Cardiac septum (tissue), 1 donor: ENCODE results near the gene CD28. TPM values are rescaled to one million over a fixed set of nuclear protein-coding genes. Genes with fewer than 3 reads are reported as not detected.
"Not testable (repeated sequence)": the region's sequence is repeated elsewhere in the genome, so short reads cannot be mapped to it uniquely, and the experiment has no call there.

Experiments used
- DNase-seq: peaks from one replicate; pipeline ENCODE4 v3.0.0-alpha.2; 2020; ENCODE audit warnings: low spot score
- intact Hi-C: fragments of 100-400 bp; cut with DNase I; formaldehyde crosslinking; loops from one replicate; pipeline ENCODE4 v1.14.0; 2022
- total RNA-seq: library from RNA; stranded (reverse); fragmentation: NEBNext Ultra II Directional; extraction: Animal tissue kit (Norgen Biotek cat#: 25700); gene quantifications from one replicate; pipeline ENCODE4 v1.2.1, GENCODE V29; 2021
- donor health status: DM: no; HTN: no; CAD: no.

The CD28 gene
- total RNA-seq, 1 donor from 2014 or later: 1.3 TPM

GRCh38 chr2:203772456-203773165 lies 66.2 kb downstream of the CD28 start:
- no peak for DNase-seq

DNA sequence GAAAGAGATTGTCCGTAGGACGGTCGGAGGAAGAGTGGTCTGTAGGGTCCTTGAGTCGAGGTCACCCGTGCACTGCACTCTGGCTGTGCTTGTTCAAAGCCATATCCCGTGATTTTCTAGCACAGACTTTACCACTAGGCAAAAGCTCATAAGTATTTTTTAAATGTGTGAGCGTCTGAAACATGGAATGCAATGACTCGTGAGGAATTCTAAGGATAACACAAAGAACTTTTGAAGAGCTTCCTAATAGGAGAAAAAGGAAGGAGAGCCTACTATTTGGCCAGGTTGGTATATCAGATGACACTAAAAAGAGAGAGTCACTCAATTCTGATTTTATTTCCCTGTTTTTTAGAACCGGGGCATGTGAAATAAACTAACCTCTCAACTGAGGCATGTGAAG lies 68.3 kb downstream of the CD28 start:
- no peak for DNase-seq
- intact Hi-C loops: no loop called here

More at GRCh38 chr2:203772456-203773165, 66.2 kb downstream of the CD28 start:
- intact Hi-C loops: no loop called here

DNA sequence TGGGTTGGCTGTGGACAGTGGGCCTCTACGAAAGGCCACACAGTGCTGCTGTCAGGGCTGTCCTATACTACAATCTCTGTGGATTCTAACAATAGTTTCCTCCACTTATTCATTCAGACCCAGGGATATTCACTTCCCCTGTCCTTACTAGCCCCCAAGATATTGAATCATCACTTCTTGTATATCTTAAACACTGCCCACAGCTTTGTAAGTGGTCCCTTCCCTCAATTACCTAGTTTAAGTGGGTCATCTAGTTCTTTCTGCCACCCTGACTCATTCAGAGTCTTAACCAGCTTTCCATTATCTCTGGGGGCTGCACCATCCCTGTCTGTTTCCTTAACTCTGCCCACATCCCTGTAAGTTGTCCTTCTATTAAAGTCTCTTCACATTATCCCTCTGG lies 69.2 kb downstream of the CD28 start:
- intact Hi-C loops: no loop called here
- DNase-seq: no peak

GRCh38 chr2:203777030-203777429 lies 70.6 kb downstream of the CD28 start:
- intact Hi-C loops: no loop called here
- DNase-seq: no peak

DNA sequence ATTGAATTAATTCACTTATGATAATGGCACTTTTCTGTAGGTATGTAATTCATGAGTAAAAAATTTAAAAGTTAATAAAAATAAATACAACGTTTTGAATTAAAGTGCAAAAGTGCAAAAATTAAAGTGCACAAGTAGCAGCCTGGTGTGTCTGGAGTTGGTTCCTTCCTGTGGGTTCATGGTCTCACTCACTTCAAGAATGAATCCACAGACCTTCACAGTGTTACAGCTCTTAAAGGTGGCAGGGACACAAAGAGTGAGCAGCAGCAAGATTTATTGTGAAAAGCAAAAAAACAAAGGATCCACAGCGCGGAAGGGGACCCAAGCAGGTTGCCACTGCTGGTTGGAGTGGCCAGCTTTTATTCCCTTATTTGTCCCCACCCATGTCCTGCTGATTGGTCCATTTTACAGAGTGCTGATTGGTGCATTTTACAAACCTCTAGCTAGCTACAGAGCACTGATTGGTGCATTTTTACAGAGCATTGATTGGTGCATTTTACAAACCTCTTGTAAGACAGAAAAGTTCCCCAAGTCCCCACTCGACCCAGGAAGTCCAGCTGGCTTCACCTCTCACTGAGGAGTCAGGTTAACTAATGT lies 73.1 kb downstream of the CD28 start:
- intact Hi-C loops: loop anchor here (10.0 kb wide), 2 partner anchors 95 to 245 kb away; partner anchors contain the start of gene RAPH1
- DNase-seq: not testable (repeated sequence)

DNA sequence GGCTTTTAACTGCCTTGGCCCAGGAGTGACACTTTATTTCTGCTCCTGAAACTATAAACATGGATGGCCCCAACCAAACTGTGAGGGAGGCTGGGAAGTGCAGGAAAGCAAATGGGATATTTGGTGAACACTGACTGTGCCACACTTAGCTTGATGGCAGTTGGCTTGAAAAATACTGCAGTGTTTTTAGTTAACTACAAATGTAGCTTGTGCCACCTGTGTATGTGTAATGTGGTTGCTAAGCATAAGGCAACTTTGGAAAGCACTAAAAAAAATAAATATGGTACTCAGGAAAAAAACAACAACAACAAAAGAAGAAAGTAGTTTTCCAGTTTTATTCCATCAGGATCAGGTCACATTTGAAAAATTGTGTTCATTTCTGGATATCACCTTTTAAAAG lies 73.8 kb downstream of the CD28 start:
- intact Hi-C loops: loop anchor here (10.0 kb wide), 2 partner anchors 95 to 245 kb away; partner anchors contain the start of gene RAPH1
- no peak for DNase-seq

- intact Hi-C loops: loop anchor here (10.0 kb wide), 2 partner anchors 96 to 246 kb away; partner anchors contain the start of gene RAPH1
- DNase-seq: no peak
Observed at GRCh38 chr2:203781151-203781550, 74.7 kb downstream of the CD28 start.

- intact Hi-C loops: loop anchor here (10.0 kb wide), 2 partner anchors 98 to 248 kb away; partner anchors contain the start of gene RAPH1
- DNase-seq: no peak
Observed at GRCh38 chr2:203782262-203782976, 76.0 kb downstream of the CD28 start.

DNA sequence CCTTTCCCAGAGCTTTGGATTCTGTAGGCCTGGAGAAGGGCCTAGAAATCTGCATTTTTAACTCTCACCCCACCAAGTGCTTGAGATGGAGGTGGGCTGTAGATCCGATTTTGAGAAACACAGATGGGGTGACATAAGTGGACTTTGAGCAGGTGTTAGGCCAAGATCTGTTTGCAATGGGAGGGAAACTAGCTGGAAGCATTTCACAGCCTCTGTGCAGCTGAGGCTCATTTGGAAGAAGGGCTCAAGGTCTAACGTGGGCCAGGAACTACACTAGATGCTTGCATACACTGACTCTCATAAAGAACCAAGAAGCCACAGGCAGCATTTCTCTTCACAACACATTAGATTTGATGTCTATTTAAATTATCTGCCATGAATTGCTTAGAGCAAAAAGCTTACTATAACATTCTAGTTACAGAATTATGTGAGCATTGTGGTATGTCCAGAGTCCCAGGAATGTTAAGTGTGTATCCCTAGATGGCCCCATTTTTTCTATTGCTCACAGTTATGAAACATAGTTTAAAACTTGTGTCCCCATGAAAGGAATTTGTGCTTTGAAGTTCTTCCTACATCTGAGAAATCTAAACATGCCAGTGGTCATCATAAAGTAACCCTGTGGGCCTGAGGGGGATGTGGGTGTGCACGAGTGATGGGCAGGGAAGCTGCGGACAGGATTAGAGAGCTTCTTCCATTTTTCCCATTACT lies 77.2 kb downstream of the CD28 start:
- intact Hi-C loops: loop anchor here (10.0 kb wide), 2 partner anchors 99 to 249 kb away; partner anchors contain the start of gene RAPH1
- DNase-seq: no peak

DNA sequence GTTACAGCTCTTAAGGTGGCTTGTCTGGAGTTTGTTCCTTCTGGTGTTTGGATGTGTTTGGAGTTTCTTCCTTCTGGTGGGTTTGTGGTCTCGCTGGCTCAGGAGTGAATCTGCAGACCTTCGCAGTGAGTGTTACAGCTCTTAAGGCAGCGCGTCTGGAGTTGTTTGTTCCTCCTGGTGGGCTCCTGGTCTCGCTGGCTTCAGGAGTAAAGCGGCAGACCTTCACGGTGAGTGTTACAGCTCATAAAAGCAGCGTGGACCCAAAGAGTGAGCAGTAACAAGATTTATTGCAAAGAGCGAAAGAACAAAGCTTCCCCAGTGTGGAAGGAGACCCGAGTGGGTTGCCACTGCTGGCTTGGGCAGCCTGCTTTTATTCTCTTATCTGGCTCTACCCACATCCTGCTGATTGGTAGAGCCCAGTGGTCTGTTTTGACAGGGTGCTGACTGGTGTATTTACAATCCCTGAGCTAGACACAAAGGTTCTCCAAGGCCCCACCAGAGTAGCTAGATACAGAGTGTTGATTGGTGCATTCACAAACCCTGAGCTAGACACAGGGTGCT lies 78.4 kb downstream of the CD28 start:
- intact Hi-C loops: loop anchor here (10.0 kb wide), 2 partner anchors 100 to 250 kb away; partner anchors contain the start of gene RAPH1
- not testable (repeated sequence) for DNase-seq

DNA sequence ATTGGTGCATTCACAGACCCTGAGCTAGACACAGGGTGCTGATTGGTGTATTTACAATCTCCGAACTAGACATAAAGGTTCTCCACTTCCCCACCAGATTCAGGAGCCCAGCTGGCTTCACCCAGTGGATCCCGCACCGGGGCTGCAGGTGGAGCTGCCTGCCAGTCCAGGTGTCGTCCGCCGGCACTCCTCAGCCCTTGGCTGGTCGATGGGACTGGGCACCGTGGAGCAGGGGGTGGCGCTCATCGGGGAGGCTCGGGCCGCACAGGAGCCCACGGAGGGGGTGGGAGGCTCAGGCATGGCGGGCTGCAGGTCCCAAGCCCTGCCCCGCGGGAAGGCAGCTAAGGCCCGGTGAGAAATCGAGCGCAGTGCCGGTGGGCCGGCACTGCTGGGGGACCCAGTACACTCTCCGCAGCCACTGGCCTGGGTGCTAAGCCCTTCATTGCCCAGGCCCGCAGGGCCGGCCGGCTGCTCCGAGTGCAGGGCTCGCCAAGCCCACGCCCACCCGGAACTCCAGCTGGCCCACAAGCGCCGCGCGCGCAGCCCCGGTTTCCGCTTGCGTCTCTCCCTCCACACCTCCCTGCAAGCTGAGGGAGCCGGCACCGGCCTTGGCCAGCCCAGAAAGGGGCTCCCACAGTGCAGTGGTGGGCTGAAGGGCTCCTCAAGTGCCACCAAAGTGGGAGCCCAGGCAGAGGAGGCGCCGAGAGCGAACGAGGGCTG lies 79.1 kb downstream of the CD28 start:
- intact Hi-C loops: loop anchor here (10.0 kb wide), 2 partner anchors 101 to 251 kb away; partner anchors contain the start of gene RAPH1

GRCh38 chr2:203786549-203787351 lies 80.3 kb downstream of the CD28 start:
- DNase-seq: no peak
- intact Hi-C loops: loop anchor here (10.0 kb wide), 2 partner anchors 102 to 252 kb away; partner anchors contain the start of gene RAPH1

More for the DNA sequence above, 79.1 kb downstream of the CD28 start:
- DNase-seq: not testable (repeated sequence)

DNA sequence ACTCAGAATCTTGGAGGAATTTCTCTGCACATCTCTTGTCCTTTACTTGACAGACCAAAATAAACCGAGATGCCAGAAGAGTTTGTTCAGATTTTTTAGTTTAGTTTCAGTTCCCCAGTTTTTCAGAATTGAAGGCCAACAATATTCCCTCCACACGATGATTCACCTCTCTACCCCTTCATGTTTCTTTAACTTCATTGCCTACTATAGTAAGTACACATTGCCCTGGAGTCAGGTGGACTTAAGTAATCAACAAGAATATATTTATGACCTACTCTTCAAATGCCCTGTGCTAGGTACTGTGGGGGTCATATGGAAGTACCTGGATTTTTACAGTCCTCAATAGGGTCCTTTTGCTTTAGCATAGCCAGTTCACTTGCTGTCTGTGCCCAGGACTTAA lies 81.5 kb downstream of the CD28 start:
- intact Hi-C loops: loop anchor here (10.0 kb wide), 2 partner anchors 103 to 253 kb away; partner anchors contain the start of gene RAPH1
- no peak for DNase-seq

Other genes with a start within 250 kb of the CD28 start
- gene RAPH1, start 171.3 kb upstream of the CD28 start, total RNA-seq: 20.6 TPM
- gene CTLA4, start 161.1 kb downstream of the CD28 start, total RNA-seq: not detected
- not detected for gene ICOS, start 230.1 kb downstream of the CD28 start, total RNA-seq